ENCODE results near the gene CYP2A6.

GRCh38 chr19:40803170-40803856 lies 46.9 kb downstream of the CYP2A6 start:
- no peak for TF ChIP-seq CTCF (IDR thresholded peaks at IDR 0.05)
- no peak for TF ChIP-seq POLR2A (IDR thresholded peaks at IDR 0.05)

Measured in body of pancreas (tissue), 4 donors.